SU-DHL-6 (cell line): ENCODE results near the gene NCKIPSD.

Experiments
- CTCF ChIP-seq: fragments of 200-600 bp; sonication (generic); IDR thresholded peaks from one replicate; pipeline ENCODE4 v1.5.1; 2017; ENCODE audit warnings: antibody characterized with exemption, mild to moderate bottlenecking, low read length, moderate library complexity; ENCODE audit not compliant: insufficient read depth, poor library complexity, severe bottlenecking
- EZH2phosphoT487 ChIP-seq: fragments of 200-600 bp; sonication (generic), shearing (Covaris generic); conservative IDR thresholded peaks from 2 replicates; pipeline ENCODE4 v1.6.1; 2018; ENCODE audit warnings: mild to moderate bottlenecking, antibody characterized with exemption, low read length, moderate library complexity, mixed read lengths

DNA sequence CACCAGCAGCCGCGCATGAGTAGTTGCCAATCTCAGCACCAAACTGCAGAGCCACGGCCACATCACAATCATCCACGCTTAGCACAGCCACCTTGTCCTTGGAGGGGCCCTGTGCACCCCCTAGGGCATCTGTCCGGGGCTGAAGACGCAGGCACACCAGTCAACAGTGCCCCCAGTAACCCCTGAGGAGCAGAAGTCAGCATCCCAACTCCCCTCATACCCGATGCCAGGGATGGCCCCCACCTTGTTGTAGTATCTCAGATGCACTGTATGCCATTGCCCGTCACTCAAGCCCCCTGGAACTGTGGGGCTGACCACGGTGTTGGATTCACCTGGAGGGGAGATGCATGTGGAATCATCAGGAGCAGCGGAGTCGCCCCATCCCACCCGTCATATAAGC is 30.7 kb downstream of the NCKIPSD start:
- no peak for TF ChIP-seq CTCF
- no peak for TF ChIP-seq EZH2phosphoT487
